SU-DHL-6 (cell line): ENCODE measurements around the gene C2orf80.

Experiments
- H2AFZ ChIP-seq: fragments of 200-600 bp; sonication (generic); 2 replicates; pipeline ENCODE4 v1.6.1; 2014; ENCODE audit warnings: low read depth, mild to moderate bottlenecking, moderate library complexity, mixed read lengths, antibody characterized with exemption, low read length; ENCODE audit not compliant: severe bottlenecking
- H3F3A ChIP-seq: fragments of 200-600 bp; shearing (Covaris generic); 2 replicates; pipeline ENCODE4 v1.6.0; 2016; ENCODE audit warnings: antibody characterized with exemption, mild to moderate bottlenecking; ENCODE audit not compliant: insufficient read depth
- H3K27ac ChIP-seq: fragments of 200-600 bp; sonication (generic); 2 replicates; pipeline ENCODE4 v1.5.1; 2016; ENCODE audit warnings: low read depth, mild to moderate bottlenecking, low read length, moderate library complexity, mixed read lengths
- H3K27me3 ChIP-seq: fragments of 200-600 bp; sonication (generic), shearing (Covaris generic); 2 replicates; pipeline ENCODE4 v1.6.0; 2014; ENCODE audit warnings: mild to moderate bottlenecking, low read length
- H3K36me3 ChIP-seq: fragments of 200-600 bp; sonication (generic); 2 replicates; pipeline ENCODE4 v1.6.1; 2014; ENCODE audit warnings: mild to moderate bottlenecking, low read length, mixed read lengths
- H3K4me2 ChIP-seq: fragments of 300-600, 200-600 bp; shearing (Covaris generic), sonication (generic); 2 replicates; pipeline ENCODE4 v1.6.0; 2014; ENCODE audit warnings: low read length, low read depth, mild to moderate bottlenecking; ENCODE audit not compliant: poor library complexity, severe bottlenecking
- H3K4me3 ChIP-seq: fragments of 200-600 bp; sonication (generic); 2 replicates; pipeline ENCODE4 v1.5.1; 2014; ENCODE audit warnings: antibody characterized with exemption, low read length, mild to moderate bottlenecking, mixed read lengths; ENCODE audit not compliant: insufficient read depth, poor library complexity, severe bottlenecking
- H3K79me2 ChIP-seq: fragments of 200-600 bp; sonication (generic); 2 replicates; pipeline ENCODE4 v1.6.1; 2014; ENCODE audit warnings: mild to moderate bottlenecking, low read length, moderate library complexity; ENCODE audit not compliant: insufficient read depth
- H3K9ac ChIP-seq: fragments of 200-600 bp; sonication (generic); 2 replicates; pipeline ENCODE4 v1.7.0; 2014; ENCODE audit warnings: mild to moderate bottlenecking, low read length
- H3K9me2 ChIP-seq: fragments of 200-600 bp; sonication (generic); replicated peaks from 2 replicates; pipeline ENCODE4 v1.6.1; 2014; ENCODE audit warnings: low read length; ENCODE audit not compliant: insufficient read depth
- H3K9me3 ChIP-seq: fragments of 200-600 bp; sonication (generic); 2 replicates; pipeline ENCODE4 v1.6.1; 2014; ENCODE audit warnings: low read length, mixed read lengths; ENCODE audit not compliant: insufficient read depth
- H4K20me1 ChIP-seq: fragments of 200-600 bp; sonication (generic); 2 replicates; pipeline ENCODE4 v1.6.1; 2014; ENCODE audit warnings: low read depth, mild to moderate bottlenecking, antibody characterized with exemption, low read length, moderate library complexity, mixed read lengths
- EZH2phosphoT487 ChIP-seq: fragments of 200-600 bp; sonication (generic), shearing (Covaris generic); conservative IDR thresholded peaks from 2 replicates; pipeline ENCODE4 v1.6.1; 2018; ENCODE audit warnings: mild to moderate bottlenecking, antibody characterized with exemption, low read length, moderate library complexity, mixed read lengths
- TF ChIP-seq, protein P1 (sequence below): fragments of 200-600 bp; sonication (generic); IDR thresholded peaks from one replicate; pipeline ENCODE4 v1.5.1; 2017; ENCODE audit warnings: antibody characterized with exemption, mild to moderate bottlenecking, low read length, moderate library complexity; ENCODE audit not compliant: insufficient read depth, poor library complexity, severe bottlenecking

The C2orf80 gene

DNA sequence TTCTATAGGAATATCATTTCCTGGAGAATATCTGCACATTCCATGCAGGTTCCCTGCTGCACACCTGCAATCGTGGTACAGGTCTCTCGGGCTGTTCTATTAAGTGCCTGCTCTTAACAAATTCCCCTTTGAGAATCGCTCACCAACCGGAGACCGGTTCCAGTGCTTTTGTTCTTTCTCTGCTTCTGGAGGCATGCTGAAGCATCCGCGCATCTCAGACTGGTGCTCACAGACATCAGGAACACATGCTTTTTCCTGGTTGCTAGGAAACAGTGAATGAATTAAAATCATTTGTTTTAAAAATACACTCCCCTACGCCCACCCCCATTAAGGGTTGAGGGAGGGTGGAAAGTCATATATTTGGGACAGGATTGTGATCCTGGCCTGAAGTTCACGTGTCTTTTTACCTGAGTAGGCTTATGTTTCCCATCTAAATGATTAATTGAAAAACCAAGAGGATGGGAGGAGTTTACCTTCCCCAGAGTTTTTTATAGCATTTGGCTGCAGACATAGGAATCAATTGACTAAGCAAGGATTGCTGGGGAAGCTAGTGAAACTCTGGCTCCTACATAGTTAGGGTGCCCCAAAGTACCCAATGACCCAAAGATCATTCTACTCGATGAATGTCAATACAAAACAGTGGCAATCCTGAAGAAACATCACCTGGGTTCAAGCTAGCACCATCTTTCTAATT, at the start of gene C2orf80:
Gene C2orf80, minus strand, starts transcription at position 221 of the 694 bp plus-strand sequence. CDS start 3,044 bp downstream, outside the sequence.
- H3K36me3 ChIP-seq: no peaks in the 10 kb centered on the region
- H3K4me2 ChIP-seq: no peak within 1 kb of the TSS
- H3F3A ChIP-seq: no peaks in the 10 kb centered on the region
- no peak within 1 kb of the TSS for H2AFZ ChIP-seq
- no peak within 1 kb of the TSS for H3K9ac ChIP-seq
- H3K27ac ChIP-seq: no peak within 1 kb of the TSS
- H3K9me2 ChIP-seq: no peaks in the 10 kb centered on the region
- H3K27me3 ChIP-seq: no peaks in the 10 kb centered on the region
- no peaks in the 10 kb centered on the region for H3K79me2 ChIP-seq
- H3K9me3 ChIP-seq: no peaks in the 10 kb centered on the region
- H3K4me3 ChIP-seq: no peak within 1 kb of the TSS
- no peak for TF ChIP-seq EZH2phosphoT487
- TF ChIP-seq, protein P1, sequence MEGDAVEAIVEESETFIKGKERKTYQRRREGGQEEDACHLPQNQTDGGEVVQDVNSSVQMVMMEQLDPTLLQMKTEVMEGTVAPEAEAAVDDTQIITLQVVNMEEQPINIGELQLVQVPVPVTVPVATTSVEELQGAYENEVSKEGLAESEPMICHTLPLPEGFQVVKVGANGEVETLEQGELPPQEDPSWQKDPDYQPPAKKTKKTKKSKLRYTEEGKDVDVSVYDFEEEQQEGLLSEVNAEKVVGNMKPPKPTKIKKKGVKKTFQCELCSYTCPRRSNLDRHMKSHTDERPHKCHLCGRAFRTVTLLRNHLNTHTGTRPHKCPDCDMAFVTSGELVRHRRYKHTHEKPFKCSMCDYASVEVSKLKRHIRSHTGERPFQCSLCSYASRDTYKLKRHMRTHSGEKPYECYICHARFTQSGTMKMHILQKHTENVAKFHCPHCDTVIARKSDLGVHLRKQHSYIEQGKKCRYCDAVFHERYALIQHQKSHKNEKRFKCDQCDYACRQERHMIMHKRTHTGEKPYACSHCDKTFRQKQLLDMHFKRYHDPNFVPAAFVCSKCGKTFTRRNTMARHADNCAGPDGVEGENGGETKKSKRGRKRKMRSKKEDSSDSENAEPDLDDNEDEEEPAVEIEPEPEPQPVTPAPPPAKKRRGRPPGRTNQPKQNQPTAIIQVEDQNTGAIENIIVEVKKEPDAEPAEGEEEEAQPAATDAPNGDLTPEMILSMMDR: no peak
- no peaks in the 10 kb centered on the region for H4K20me1 ChIP-seq

DNA sequence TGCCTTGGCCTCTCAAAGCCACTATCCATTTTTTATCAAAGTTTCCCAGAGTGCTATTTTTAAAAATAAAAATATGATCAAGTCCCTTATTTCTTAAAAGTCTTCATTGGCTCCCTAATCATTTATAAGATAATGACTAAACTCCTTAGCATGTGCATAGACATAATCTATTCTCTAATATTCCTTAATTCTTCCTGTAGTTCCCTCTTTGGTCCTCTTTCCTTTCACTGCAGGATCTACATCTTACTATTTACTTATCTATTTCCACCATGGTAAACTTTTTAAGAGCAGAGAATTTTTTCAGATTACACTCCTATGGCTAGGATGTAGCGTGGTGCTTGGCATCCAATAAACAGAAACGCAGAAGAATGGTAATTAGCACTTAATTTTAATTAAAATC, 46.0 kb upstream of the C2orf80 start:
- Histone ChIP-seq H3K79me2 (no peaks in the 10 kb centered on the region), H3K4me3 (no peak overlapping the region), H3K9me3 (no peaks in the 10 kb centered on the region), H3K9me2 (no peaks in the 10 kb centered on the region), H3F3A (no peaks in the 10 kb centered on the region), H3K27ac (no peak overlapping the region), H3K27me3 (no peaks in the 10 kb centered on the region), H3K9ac (no peak overlapping the region), H4K20me1 (no peaks in the 10 kb centered on the region), H3K36me3 (peaks cover 12% of the 10 kb centered on the region; the same call in 1 of the 2 replicates), H2AFZ (no peak overlapping the region), H3K4me2 (no peak overlapping the region)
- TF ChIP-seq EZH2phosphoT487: no peak
- TF ChIP-seq, protein P1: no peak

DNA sequence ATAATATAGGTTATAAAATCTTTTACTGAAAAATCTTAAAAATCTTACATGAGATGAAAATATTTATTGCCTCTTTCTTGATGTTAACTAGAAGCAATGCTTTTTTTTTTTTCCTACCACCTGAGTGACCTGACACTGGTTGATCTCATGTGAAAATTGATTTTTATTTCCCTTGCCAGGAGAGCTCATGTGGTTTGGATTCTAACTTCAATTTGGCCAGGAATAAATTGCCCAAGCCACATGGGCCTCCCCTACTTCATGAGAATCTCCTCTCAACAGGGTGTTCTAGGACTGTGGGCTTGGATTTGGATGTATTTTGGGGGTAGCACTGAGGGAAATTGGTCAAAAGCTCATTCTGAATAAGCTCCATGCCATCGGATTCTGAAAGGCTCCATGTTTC, 45.0 kb upstream of the C2orf80 start:
- H3K79me2 ChIP-seq: no peaks in the 10 kb centered on the region
- no peaks in the 10 kb centered on the region for H4K20me1 ChIP-seq
- no peaks in the 10 kb centered on the region for H3K27me3 ChIP-seq
- no peak overlapping the region for H3K27ac ChIP-seq
- TF ChIP-seq EZH2phosphoT487: no peak
- H3F3A ChIP-seq: no peaks in the 10 kb centered on the region
- no peak overlapping the region for H3K4me2 ChIP-seq
- no peak overlapping the region for H3K9ac ChIP-seq
- no peaks in the 10 kb centered on the region for H3K9me3 ChIP-seq
- H3K36me3 ChIP-seq: peaks cover 8% of the 10 kb centered on the region; the same call in 1 of the 2 replicates
- H2AFZ ChIP-seq: no peak overlapping the region
- no peaks in the 10 kb centered on the region for H3K9me2 ChIP-seq
- H3K4me3 ChIP-seq: no peak overlapping the region

DNA sequence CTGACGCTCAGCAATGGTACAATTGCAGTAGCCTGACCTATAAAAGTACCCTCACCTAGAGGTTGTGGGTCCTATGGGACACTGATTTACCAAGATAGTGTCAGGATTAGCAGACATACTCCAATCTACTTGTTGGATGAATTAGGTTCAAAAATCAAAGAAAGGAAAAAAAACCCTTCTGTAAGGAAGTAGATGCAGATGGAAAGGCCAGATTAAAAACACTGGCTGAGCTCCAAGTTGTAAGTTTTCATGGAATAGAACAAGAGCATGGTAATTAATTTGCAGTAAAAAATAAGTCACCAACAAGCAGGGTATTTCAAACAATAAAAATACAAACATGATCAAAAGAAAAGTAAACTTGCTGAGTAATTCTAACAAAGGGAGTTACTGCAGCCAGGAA, 38.6 kb upstream of the C2orf80 start:
- H3K36me3 ChIP-seq: no peaks in the 10 kb centered on the region
- H3K9me2 ChIP-seq: no peaks in the 10 kb centered on the region
- TF ChIP-seq, protein P1: no peak
- TF ChIP-seq EZH2phosphoT487: no peak
- H4K20me1 ChIP-seq: no peaks in the 10 kb centered on the region
- no peak overlapping the region for H3K4me2 ChIP-seq
- no peak overlapping the region for H3K9ac ChIP-seq
- no peak overlapping the region for H3K27ac ChIP-seq
- no peak overlapping the region for H2AFZ ChIP-seq
- no peaks in the 10 kb centered on the region for H3K79me2 ChIP-seq
- H3K9me3 ChIP-seq: no peaks in the 10 kb centered on the region
- H3K27me3 ChIP-seq: no peaks in the 10 kb centered on the region
- no peaks in the 10 kb centered on the region for H3F3A ChIP-seq
- no peak overlapping the region for H3K4me3 ChIP-seq
